Islet precursor cell (in vitro differentiated cells): Measurements from ENCODE around the gene TET2.

ENCODE experiments used
- DNase-seq: peaks from one replicate; pipeline ENCODE4 v3.0.0-alpha.2; 2018

TET2 gene

DNA sequence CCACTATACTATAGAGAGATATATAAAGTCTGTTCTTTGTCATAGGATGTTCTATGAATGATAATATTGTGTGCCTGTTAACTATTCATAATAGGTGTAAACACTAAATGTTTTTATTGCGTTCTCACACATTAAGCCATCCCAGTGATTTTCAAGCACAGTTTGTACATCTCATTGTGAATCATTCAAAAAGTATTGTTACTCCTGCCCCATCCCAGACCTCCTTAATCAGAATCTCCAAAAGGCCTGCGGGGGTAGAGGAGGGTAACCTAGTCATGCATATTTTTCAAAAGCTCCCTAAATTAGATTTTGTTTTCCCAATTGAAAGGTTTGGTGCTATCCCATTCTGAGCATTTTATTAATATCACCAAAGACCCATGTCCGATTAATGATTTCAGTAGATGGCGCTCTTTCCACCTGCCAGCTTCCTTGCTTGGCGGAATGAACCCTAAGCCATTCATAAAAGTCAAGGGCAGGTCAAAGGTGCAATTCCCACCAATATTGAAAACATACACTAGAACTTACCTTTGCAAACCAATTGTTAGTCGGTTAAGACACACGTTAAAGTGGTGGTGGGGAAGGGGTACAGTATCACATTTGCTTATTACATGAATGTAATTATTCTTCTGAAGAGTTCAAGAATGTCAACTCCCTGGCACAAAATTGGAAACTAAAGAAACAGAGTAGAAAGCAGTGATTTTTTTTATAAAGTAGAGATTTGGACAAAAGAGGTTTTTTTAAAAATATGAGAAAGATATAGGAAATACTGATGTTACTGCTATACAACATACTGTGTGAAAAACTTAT lies 5.8 kb upstream of the TET2 start:
- DNase-seq = no peak

DNA sequence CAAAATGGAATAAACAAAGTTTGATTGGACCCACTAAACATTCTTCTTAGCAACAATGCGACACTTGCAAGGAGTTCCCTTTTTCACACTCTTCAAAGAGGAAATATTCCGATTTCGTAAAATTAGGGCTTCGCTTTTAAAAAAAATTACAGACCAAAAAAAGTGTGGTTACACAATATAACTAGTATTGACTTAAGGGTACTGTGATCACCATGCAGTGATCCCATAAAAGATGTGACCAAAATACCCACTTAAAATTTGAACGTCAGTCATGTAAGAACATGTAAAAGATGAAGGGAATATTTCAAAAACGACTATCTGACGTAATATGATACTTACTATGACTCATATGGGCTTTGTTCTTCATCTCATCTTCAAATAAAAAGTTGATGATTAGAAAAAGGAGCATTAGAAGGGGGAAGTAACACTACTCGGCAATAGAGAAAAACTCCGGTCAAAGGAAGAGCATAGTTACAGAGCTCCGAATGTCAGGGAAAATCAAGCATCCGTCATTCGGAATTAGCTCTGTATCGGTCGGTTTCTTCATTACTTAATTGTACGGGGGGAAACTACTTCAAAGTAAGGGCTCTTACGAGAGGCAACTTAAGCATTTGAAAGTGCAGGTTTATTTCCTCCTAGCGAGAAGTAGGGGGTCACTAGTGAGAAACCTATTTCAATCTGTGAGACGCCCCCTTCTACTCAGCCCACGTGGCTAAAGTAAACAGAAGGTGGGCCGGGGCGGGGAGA lies 1.3 kb upstream of the TET2 start:
- no peak for DNase-seq

DNA sequence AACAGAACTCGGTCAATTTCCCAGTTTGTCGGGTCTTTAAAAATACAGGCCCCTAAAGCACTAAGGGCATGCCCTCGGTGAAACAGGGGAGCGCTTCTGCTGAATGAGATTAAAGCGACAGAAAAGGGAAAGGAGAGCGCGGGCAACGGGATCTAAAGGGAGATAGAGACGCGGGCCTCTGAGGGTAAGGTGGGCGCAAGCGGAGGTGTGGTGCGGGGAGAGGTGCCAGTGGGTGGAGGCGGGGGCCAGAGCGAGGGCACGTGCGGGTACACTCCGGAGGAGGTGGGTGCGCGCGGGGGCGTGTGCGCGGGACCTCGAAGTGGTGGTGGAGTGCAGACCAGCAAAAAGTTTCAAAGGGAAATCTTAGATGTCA lies 787 bp upstream of the TET2 start:
- DNase-seq = no peak

DNA sequence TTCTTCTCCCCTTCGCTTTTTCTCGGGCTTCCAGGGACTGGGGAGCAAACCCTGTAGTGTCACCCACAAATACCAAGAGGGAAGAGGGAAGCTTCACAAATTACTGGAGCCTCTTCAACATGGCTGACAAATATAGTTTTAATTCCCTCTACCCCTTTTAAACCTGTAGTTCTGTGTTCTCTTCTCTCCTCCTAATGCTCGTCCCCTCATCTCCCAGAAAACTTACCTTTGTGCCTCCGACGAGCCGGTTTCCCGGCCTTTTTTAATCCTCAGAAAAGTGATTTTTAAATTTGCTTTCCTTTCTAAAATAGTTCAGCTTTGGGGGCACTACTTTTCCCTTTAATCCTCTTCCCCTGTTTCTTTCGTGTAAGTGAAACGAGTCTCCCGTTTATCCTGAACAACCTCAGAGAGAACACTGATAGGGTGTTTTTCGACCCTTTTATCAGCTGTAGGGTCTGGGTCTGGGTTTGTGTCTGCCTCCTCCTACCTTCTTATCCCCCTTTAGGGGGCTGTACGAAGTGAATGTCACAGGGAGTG lies 408 bp downstream of the TET2 start:
- no peak for DNase-seq

DNA sequence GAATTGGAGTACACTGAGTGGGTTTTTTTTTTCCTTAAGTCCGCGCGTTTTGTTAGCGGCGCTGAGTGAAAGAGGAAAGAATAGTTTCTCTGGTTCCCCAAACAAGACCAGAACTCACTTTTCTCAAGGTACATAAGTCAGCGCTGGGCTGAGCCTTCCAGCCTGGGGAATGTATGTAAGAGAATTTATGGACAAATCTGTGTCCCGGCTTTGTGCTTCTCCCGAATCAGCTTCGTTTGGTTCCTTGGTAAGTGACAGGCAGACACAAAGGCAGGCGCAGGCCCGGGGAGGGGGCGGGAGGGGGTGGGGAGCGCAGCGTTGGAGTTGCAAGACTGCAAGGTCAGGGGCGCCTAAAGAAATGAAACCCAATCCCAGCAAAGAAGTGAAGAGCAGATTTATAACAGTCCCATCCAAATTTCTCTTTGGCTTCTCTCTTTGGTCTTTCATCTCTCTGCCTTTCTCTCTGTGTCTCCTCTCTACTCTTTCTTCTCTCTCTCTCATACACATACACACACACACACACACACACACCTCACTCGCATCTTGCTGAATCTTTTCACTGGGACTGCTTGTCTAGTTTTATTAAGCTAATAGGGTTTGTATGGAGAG lies 981 bp downstream of the TET2 start:
- DNase-seq = peak; percentile 73

- no peak for DNase-seq
Observed at GRCh38 chr4:105148356-105148755, 1.7 kb downstream of the TET2 start.

DNA sequence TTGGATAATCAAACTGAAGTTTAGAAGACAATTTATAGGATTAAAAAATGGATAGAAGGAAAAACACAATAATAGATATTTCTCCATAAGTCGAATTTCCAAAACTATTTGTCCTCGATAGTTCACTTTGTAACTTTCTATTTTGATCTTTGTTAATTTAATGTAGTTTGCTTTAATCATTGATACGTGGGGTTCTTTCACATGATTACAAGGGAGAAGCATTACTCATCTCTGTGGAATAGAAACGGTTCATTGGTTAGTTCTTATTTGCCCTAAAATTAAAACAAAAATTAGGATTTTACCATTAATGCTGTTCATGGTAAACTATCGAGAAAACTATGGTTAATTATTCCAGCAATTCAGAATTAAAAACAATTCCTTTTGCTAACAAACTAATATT lies 2.1 kb downstream of the TET2 start:
- DNase-seq = no peak

DNA sequence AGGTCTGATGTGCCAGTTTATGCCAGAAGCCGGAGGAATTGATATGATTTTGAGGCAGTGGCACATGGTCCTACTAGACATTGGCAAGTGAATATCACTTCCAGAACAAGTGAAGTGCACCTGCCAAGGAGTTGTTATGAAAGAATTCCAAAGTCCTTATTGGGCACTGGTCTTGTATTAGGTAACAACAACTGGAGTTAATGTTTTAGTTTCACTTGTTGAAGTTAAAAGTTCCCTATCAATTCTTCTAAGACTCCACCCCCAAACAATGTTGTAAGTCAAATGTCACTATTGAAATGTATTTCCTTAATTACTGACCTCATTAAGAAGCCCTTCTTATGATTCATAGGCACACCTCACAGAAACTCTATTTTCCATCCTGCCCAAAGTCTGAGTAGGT lies 3.1 kb downstream of the TET2 start:
- no peak for DNase-seq

- no peak for DNase-seq
Observed at GRCh38 chr4:105150503-105150902, 3.8 kb downstream of the TET2 start.

DNA sequence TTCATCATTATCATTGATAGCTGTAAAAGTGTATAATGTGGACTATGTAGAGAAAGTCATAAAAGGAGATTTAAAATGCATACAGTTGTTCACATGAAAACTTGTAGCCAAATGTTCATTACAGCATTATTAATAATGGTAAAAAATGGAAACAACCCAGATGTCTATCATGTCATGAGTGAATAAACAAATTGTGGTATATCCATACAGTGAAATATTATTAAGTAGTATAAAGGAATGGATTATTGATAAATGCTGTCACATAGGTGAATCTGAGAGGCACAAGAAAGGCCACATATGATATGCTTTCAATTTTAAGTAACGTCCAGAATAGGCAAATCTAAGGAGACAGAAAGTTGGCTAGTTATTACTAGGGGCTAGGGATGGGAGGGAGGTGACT lies 7.1 kb downstream of the TET2 start:
- DNase-seq = no peak

DNA sequence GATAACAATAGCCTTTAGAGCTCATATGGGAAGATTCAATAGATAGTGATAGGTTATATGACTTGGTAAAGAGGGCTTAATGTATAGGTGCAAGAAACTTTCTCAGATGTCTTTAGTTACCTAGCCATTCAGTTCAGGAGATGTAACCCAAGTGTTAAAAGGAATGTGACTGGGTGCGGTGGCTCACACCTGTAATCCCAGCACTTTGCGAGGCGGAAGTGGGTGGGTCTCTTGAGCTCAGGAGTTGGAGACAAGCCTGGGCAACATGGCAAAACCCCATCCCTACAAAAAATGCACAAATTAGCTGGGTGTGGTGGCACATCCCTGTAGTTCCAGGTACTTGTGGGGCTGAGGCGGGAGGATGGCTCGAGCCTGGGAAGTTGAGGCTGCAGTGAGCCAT lies 7.9 kb downstream of the TET2 start:
- DNase-seq = no peak

DNA sequence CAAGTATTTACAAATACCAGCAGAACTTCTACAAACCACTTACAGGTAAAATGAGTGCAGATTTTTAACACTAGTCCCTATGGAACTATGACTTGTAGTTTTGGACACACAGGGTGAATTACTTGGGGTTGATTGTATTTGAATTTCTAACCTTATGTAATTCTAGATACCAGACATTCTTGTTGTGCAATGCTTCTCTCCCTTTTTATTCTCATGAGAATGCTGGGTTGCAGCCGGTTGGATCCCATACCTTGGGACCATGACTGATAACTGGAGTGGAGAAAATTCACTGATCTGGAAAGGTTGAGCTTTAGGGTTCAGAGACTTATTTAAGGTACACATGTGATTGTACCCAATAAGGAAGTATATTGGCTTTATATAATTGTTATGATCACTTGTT lies 8.8 kb downstream of the TET2 start:
- DNase-seq = no peak

GRCh38 chr4:105158837-105159236 lies 12.2 kb downstream of the TET2 start:
- peak; percentile 69 for DNase-seq

GRCh38 chr4:105162123-105162796 lies 15.6 kb downstream of the TET2 start:
- no peak for DNase-seq

GRCh38 chr4:105164548-105164947 lies 17.9 kb downstream of the TET2 start:
- no peak for DNase-seq

GRCh38 chr4:105166066-105166465 lies 19.4 kb downstream of the TET2 start:
- DNase-seq = no peak

GRCh38 chr4:105170711-105171110 lies 24.0 kb downstream of the TET2 start:
- no peak for DNase-seq

- DNase-seq = no peak
Observed at GRCh38 chr4:105171912-105172311, 25.2 kb downstream of the TET2 start.

GRCh38 chr4:105174098-105174497 lies 27.4 kb downstream of the TET2 start:
- DNase-seq = no peak

DNA sequence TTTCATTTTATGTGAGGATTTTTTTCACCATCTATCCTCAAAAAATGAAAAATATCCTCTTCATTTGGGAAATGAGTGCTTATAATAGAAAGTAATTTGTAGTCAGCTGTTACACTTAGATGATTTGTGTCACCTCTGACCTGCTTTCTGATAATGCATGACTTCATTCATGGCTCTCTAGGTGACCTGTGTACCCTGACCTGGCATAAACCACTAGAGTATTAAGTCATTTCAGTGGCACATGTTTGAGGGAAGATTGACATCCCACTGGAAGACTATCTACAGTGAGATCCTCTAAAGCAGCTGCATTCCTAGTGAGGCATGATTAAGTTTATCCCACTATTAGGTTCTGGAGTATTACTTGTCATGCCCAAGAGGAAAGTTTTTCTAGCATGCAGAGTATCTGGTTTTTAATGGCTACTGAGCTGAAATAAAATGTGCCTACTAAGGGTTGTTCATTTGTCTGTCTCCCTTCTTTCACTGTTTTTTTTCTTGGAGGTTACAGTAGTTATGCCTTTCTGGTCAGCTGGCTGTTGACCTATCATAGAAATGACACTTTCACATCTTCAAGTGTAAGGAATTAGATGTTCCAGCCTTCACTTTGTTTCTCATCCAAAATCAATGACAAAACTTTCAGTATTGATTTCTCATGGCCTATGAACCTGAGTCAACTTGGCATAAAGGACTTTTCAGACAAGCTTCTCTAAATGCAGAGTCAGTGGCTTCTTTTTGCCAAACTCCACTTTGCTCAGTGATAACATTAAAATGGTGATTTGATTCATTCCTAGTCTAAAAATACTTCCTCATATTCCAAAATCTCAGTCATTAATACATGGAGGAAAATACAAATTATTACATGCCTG lies 33.1 kb downstream of the TET2 start:
- no peak for DNase-seq

- DNase-seq = no peak
Observed at GRCh38 chr4:105181259-105181658, 34.6 kb downstream of the TET2 start.

GRCh38 chr4:105182211-105182610 lies 35.5 kb downstream of the TET2 start:
- DNase-seq = no peak
